ENCODE results near the gene NAA38. TPM values are rescaled to one million over a fixed set of nuclear protein-coding genes. Genes with fewer than 3 reads are reported as not detected.
A peak's percentile ranks its signal among the peaks of the same experiment; 100 is the strongest.

The NAA38 gene
- total RNA-seq, 1 donor from 2014 or later = 8.6 TPM

DNA sequence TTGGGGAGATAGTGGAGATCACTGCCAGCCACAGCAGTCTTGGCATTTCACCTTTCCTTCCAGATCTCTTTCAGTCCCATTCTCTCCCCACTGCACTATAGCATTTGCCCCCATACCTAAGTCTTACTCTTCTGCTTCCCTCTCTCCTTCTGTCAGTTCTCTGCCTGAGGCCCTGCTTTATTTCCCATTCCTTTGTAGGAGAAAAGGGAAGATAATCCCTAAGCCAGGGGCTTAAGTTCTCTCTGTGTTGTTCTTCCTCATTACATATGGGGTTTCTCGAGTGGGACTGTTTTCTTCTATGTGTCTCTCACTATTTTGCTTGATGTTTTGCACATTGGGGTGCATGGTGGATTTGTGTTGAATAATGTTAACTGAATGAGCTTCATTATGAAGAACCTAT, 16.9 kb downstream of the NAA38 start:
- Histone ChIP-seq H3F3A (ENCODE audit: low read depth) (peaks cover 78% of the 10 kb centered on the region), H3K36me3 (no peaks in the 10 kb centered on the region), H2AFZ (replicated peaks) (no peak overlapping the region), H3K4me1 (peaks cover 39% of the 10 kb centered on the region), H3K9ac (no peak overlapping the region), H3K27ac (no peak overlapping the region), H3K4me2 (peak overlapping the region; percentile 99), H3K4me3 (peak overlapping the region; percentile 76), H3K27me3 (no peaks in the 10 kb centered on the region), H3K79me2 (ENCODE audit: low read depth) (peaks cover 71% of the 10 kb centered on the region), H4K20me1 (ENCODE audit: low read depth) (peaks cover 68% of the 10 kb centered on the region), H3K9me3 (ENCODE audit: low read depth) (no peaks in the 10 kb centered on the region)
- Mint-ChIP-seq H3K27me3 (ENCODE audit: insufficient read depth, low read depth) (peaks cover 8% of the 10 kb centered on the region), H3K9me3 (no peaks in the 10 kb centered on the region), H3K4me3 (peak overlapping the region; percentile 94), H3K27ac (peak overlapping the region; percentile 13), H3K36me3 (peaks cover 3% of the 10 kb centered on the region), H3K4me1 (peaks cover 54% of the 10 kb centered on the region)
- TF ChIP-seq EZH2phosphoT487 (IDR thresholded peaks at IDR 0.05) (no peak), EZH2 (IDR thresholded peaks at IDR 0.05) (no peak)
- TF ChIP-seq, protein P1, sequence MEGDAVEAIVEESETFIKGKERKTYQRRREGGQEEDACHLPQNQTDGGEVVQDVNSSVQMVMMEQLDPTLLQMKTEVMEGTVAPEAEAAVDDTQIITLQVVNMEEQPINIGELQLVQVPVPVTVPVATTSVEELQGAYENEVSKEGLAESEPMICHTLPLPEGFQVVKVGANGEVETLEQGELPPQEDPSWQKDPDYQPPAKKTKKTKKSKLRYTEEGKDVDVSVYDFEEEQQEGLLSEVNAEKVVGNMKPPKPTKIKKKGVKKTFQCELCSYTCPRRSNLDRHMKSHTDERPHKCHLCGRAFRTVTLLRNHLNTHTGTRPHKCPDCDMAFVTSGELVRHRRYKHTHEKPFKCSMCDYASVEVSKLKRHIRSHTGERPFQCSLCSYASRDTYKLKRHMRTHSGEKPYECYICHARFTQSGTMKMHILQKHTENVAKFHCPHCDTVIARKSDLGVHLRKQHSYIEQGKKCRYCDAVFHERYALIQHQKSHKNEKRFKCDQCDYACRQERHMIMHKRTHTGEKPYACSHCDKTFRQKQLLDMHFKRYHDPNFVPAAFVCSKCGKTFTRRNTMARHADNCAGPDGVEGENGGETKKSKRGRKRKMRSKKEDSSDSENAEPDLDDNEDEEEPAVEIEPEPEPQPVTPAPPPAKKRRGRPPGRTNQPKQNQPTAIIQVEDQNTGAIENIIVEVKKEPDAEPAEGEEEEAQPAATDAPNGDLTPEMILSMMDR (IDR thresholded peaks at IDR 0.05) = no peak
- peak; percentile 60 for DNase-seq (ENCODE audit: low spot score)

DNA sequence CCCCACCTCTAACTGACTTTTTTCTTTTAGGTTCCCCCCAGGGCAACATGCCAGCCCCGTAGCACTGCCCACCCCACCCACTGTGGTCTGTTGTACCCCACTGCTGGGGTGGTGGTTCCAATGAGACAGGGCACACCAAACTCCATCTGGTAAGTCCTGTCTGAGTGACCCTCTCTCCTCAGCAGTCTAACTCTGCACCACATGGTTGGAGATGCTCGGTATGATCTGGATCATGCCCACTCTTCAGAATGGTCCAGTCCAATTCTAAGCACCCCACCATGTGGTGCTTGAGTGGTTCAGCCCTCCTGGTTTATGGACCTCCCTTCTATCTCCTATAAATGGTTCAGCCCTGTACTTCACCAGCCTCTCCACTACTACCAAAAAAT, 17.5 kb downstream of the NAA38 start:
- peaks cover 62% of the 10 kb centered on the region for H4K20me1 ChIP-seq (ENCODE audit: low read depth)
- H3F3A ChIP-seq (ENCODE audit: low read depth) = peaks cover 83% of the 10 kb centered on the region
- Mint-ChIP-seq H3K4me3 (peak overlapping the region; percentile 94), H3K27me3 (ENCODE audit: insufficient read depth, low read depth) (peaks cover 8% of the 10 kb centered on the region), H3K36me3 (peaks cover 3% of the 10 kb centered on the region), H3K27ac (no peak overlapping the region), H3K4me1 (peaks cover 54% of the 10 kb centered on the region), H3K9me3 (no peaks in the 10 kb centered on the region)
- TF ChIP-seq EZH2 (IDR thresholded peaks at IDR 0.05) = no peak
- TF ChIP-seq, protein P1 (IDR thresholded peaks at IDR 0.05) = no peak
- TF ChIP-seq EZH2phosphoT487 (IDR thresholded peaks at IDR 0.05) = no peak
- peak; percentile 31 for DNase-seq (ENCODE audit: low spot score)
- H3K27ac ChIP-seq = no peak overlapping the region
- peaks cover 35% of the 10 kb centered on the region for H3K4me1 ChIP-seq
- H2AFZ ChIP-seq (replicated peaks) = no peak overlapping the region
- peaks cover 65% of the 10 kb centered on the region for H3K79me2 ChIP-seq (ENCODE audit: low read depth)
- H3K9me3 ChIP-seq (ENCODE audit: low read depth) = no peaks in the 10 kb centered on the region
- H3K27me3 ChIP-seq = no peaks in the 10 kb centered on the region
- peak overlapping the region; percentile 76 for H3K4me3 ChIP-seq
- no peaks in the 10 kb centered on the region for H3K36me3 ChIP-seq
- peak overlapping the region; percentile 99 for H3K4me2 ChIP-seq
- H3K9ac ChIP-seq = no peak overlapping the region

DNA sequence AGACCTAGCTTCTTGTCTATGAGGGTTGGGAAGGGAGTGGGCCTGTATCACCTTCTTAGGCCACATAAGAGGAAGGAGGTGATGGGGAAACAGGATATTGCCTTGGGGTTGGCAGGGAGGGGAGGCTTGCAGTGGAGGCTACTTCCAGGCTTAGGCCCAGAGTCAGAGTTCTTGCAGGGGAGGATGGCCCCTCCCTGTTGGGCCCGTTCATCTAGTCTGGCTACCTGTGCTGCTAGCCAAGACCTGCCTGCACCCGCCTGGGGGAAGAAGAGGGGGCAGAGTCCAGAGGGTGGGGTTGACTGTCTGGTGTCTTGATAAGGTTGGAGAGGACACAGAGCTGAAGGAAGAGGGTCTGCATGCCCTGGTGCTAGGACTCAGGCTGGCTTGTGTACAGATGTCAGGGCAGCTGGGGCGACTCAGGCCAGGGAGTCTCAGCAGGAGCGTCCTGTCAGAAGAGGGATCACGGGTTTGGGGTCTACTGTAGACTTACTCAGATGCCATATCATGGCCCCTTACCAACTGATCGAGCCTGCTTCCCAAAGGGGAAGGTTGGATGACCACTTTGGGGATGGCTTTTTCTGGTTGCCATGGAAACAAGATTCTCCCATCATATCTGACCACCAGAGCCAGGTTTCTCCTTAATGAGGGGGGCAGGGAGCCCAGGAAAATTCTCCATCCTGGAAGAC, 18.0 kb downstream of the NAA38 start:
- Histone ChIP-seq H3K27me3 (no peaks in the 10 kb centered on the region), H3K4me2 (peak overlapping the region; percentile 99), H4K20me1 (ENCODE audit: low read depth) (peaks cover 57% of the 10 kb centered on the region), H3K79me2 (ENCODE audit: low read depth) (peaks cover 60% of the 10 kb centered on the region), H3F3A (ENCODE audit: low read depth) (peaks cover 85% of the 10 kb centered on the region), H3K9me3 (ENCODE audit: low read depth) (no peaks in the 10 kb centered on the region), H3K4me1 (peaks cover 35% of the 10 kb centered on the region), H3K27ac (no peak overlapping the region), H3K4me3 (peak overlapping the region; percentile 71), H3K9ac (no peak overlapping the region), H3K36me3 (no peaks in the 10 kb centered on the region), H2AFZ (replicated peaks) (no peak overlapping the region)
- TF ChIP-seq, protein P1 (IDR thresholded peaks at IDR 0.05) = no peak
- TF ChIP-seq EZH2 (IDR thresholded peaks at IDR 0.05) (no peak), EZH2phosphoT487 (IDR thresholded peaks at IDR 0.05) (no peak)
- DNase-seq (ENCODE audit: low spot score) = no peak
- H3K4me1 Mint-ChIP-seq = peaks cover 53% of the 10 kb centered on the region
- peaks cover 10% of the 10 kb centered on the region for H3K27me3 Mint-ChIP-seq (ENCODE audit: insufficient read depth, low read depth)
- H3K36me3 Mint-ChIP-seq = peaks cover 3% of the 10 kb centered on the region
- H3K4me3 Mint-ChIP-seq = peak overlapping the region; percentile 94
- no peaks in the 10 kb centered on the region for H3K9me3 Mint-ChIP-seq
- peak overlapping the region; percentile 64 for H3K27ac Mint-ChIP-seq
